Sigmoid colon (tissue), 4 donors: ENCODE results near the gene SUSD6.

ENCODE experiments used
- CTCF ChIP-seq, 4 experiments: fragments of 450-650 bp in 3 of 4; fragments of 200-600 bp in 1 of 4; IDR thresholded peaks; one replicate each; pipeline ENCODE4 v1.5.1; 2016 to 2019; ENCODE audit warnings: antibody characterized with exemption in 4 of 4, mild to moderate bottlenecking in 3 of 4, moderate library complexity in 2 of 4
- EP300 ChIP-seq, 4 donors: sonication (generic); formaldehyde crosslinking; IDR thresholded peaks; one replicate each; pipeline ENCODE4 v1.6.1; 2017; ENCODE audit warnings: antibody characterized with exemption in 4 of 4
- POLR2A ChIP-seq, 2 donors: fragments of 450-650 bp; IDR thresholded peaks; one replicate each; pipeline ENCODE4 v1.6.1; 2016; ENCODE audit warnings: antibody characterized with exemption in 2 of 2, mild to moderate bottlenecking in 2 of 2, moderate library complexity in 2 of 2
- POLR2AphosphoS5 ChIP-seq, 4 donors: sonication (generic); formaldehyde crosslinking; IDR thresholded peaks; one replicate each; pipeline ENCODE4 v1.6.1; 2017; ENCODE audit warnings: antibody characterized with exemption in 4 of 4

DNA sequence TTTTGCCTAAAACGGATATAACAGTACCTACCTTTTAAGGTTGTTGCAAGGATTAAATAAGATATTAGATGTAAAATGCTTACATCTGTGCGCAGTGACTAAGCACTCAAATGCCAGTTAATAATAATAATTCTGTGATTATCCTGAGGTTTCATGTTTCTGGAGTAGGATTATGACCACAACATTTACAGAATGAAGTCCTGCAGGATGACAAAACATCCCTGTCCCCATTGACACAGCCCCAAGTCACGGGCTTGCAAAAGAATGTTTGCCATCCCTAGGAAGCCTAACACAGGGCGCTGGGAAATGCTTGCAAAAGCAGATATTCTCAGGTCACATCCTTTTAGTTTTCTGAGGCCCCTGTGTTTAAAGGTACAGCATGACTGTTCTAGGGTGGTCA, 20.1 kb downstream of the SUSD6 start:
- no peak for TF ChIP-seq CTCF (IDR thresholded peaks at IDR 0.05)
- TF ChIP-seq POLR2AphosphoS5 (IDR thresholded peaks at IDR 0.05) = no peak
- no peak for TF ChIP-seq POLR2A (IDR thresholded peaks at IDR 0.05)
- no peak for TF ChIP-seq EP300 (IDR thresholded peaks at IDR 0.05)
